Sigmoid colon (tissue), 7 donors: Measurements from ENCODE around the gene ARHGAP5. TPM values are rescaled to one million over a fixed set of nuclear protein-coding genes. Genes with fewer than 3 reads are reported as not detected.

Source experiments
- DNase-seq: peaks from one replicate; pipeline ENCODE4 v3.0.0-alpha.2; 2019
- H3K27ac ChIP-seq, 4 donors: fragments of 200-600 bp; sonication (generic); one replicate each; pipeline ENCODE4 v1.5.1; 2016 to 2019; ENCODE audit warnings: mild to moderate bottlenecking in 1 of 4
- H3K27me3 ChIP-seq, 3 donors: fragments of 200-600 bp; sonication (generic); one replicate each; pipeline ENCODE4 v1.5.1; 2019; ENCODE audit warnings: mild to moderate bottlenecking in 1 of 3
- H3K36me3 ChIP-seq, 4 donors: fragments of 200-600 bp; sonication (generic); one replicate each; pipeline ENCODE4 v1.5.1; 2016 to 2019
- H3K4me1 ChIP-seq, 4 donors: fragments of 200-600 bp; sonication (generic); one replicate each; pipeline ENCODE4 v1.5.1; 2017 to 2019
- H3K4me3 ChIP-seq, 4 donors: fragments of 200-600 bp; sonication (generic); one replicate each; pipeline ENCODE4 v1.5.1; 2017 to 2019; ENCODE audit warnings: mild to moderate bottlenecking in 2 of 4, moderate library complexity in 1 of 4
- H3K9me3 ChIP-seq, 4 donors: fragments of 200-600 bp in 3 of 4; sonication (generic) in 3 of 4; one replicate each; pipeline versions ENCODE4 v1.5.1 to v1.6.1; 2013 to 2019
- EP300 ChIP-seq, 4 donors: sonication (generic); formaldehyde crosslinking; IDR thresholded peaks; one replicate each; pipeline ENCODE4 v1.6.1; 2017; ENCODE audit warnings: antibody characterized with exemption in 4 of 4
- POLR2A ChIP-seq, 2 donors: fragments of 450-650 bp; IDR thresholded peaks; one replicate each; pipeline ENCODE4 v1.6.1; 2016; ENCODE audit warnings: antibody characterized with exemption in 2 of 2, mild to moderate bottlenecking in 2 of 2, moderate library complexity in 2 of 2
- POLR2AphosphoS5 ChIP-seq, 4 donors: sonication (generic); formaldehyde crosslinking; IDR thresholded peaks; one replicate each; pipeline ENCODE4 v1.6.1; 2017; ENCODE audit warnings: antibody characterized with exemption in 4 of 4
- WGBS, 2 donors: extraction: QIAGEN DNeasy Blood & Tissue Kit; methylation state at CpG; one replicate each; pipeline ENCODE4 v1.1.7; 2013; 5-methylcytosine and 5-hydroxymethylcytosine counted together
- intact Hi-C: fragments of 100-400 bp; cut with DNase I; formaldehyde crosslinking; loops from one replicate; pipeline ENCODE4 v1.15.1; 2023
- polyA plus RNA-seq, 3 donors: library from polyadenylated mRNA; stranded (reverse); fragments of 200-250 nt; gene quantifications; one replicate each; pipeline ENCODE4 v1.2.3, GENCODE V29; 2013
- total RNA-seq, 4 donors: library from RNA; depleted of rRNA; stranded (reverse); fragments of >200 nt; gene quantifications; one replicate each; pipeline ENCODE4 v1.1.0, GENCODE V29; 2016
- TF ChIP-seq, protein P1 (sequence below), 4 experiments: fragments of 450-650 bp in 3 of 4; fragments of 200-600 bp in 1 of 4; IDR thresholded peaks; one replicate each; pipeline ENCODE4 v1.5.1; 2016 to 2019; ENCODE audit warnings: antibody characterized with exemption in 4 of 4, mild to moderate bottlenecking in 3 of 4, moderate library complexity in 2 of 4
- donor health status: healthy with polysubstance abuse.
- donor health status: Bipolar disorder and iron deficiency.
- donor health status: healthy.

ARHGAP5 gene
- total and polyA plus RNA-seq, 7 donors = 14.9 to 173 (median 155) TPM

DNA sequence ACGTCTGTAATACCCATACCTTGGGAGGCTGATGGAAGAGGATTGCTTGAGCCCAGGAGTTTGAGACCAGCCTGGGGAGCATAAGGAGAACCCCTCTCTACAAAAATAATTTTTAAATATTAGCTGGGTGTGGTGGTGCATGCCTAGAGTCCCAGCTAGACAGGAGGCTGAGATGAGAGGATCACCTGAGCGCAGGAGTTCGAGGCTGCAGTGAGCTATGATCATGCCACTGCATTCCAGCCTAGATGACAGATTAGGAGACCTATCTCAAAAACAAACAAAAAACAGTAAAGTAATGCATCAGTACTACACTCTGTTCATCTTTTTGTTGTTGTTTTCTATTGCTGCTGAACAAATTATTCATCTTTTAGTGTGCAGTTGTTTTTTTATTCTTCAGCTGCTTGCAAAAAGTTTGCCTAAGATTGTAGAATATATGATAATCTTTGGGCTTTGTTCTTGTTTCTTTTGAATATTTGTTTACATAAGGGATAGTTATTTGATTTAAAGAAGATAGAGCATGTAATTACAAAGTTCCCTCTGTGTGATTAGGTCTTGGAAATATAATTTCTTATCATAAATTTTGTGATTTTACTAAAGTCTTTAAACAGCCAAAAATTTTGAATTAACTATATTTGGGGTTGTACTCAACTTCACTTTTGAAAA is 8.2 kb downstream of the ARHGAP5 start:
- DNase-seq = no peak
- 90 to 96% methylated on average over 3 of the region's 3 CpGs for WGBS, 2 donors
- H3K27me3 ChIP-seq = no peaks in the 10 kb centered on the region
- H3K4me1 ChIP-seq = peaks cover 0 to 83% (median 56%) of the 10 kb centered on the region in 4 donors
- no peaks in the 10 kb centered on the region for H3K36me3 ChIP-seq
- no peaks in the 10 kb centered on the region for H3K9me3 ChIP-seq
- intact Hi-C loops = no loop called here
- no peak overlapping the region for H3K27ac ChIP-seq
- H3K4me3 ChIP-seq = no peak overlapping the region
- TF ChIP-seq EP300 (IDR thresholded peaks at IDR 0.05) (no peak), POLR2AphosphoS5 (IDR thresholded peaks at IDR 0.05) (no peak), POLR2A (IDR thresholded peaks at IDR 0.05) (no peak)
- TF ChIP-seq, protein P1, sequence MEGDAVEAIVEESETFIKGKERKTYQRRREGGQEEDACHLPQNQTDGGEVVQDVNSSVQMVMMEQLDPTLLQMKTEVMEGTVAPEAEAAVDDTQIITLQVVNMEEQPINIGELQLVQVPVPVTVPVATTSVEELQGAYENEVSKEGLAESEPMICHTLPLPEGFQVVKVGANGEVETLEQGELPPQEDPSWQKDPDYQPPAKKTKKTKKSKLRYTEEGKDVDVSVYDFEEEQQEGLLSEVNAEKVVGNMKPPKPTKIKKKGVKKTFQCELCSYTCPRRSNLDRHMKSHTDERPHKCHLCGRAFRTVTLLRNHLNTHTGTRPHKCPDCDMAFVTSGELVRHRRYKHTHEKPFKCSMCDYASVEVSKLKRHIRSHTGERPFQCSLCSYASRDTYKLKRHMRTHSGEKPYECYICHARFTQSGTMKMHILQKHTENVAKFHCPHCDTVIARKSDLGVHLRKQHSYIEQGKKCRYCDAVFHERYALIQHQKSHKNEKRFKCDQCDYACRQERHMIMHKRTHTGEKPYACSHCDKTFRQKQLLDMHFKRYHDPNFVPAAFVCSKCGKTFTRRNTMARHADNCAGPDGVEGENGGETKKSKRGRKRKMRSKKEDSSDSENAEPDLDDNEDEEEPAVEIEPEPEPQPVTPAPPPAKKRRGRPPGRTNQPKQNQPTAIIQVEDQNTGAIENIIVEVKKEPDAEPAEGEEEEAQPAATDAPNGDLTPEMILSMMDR (IDR thresholded peaks at IDR 0.05) = no peak

DNA sequence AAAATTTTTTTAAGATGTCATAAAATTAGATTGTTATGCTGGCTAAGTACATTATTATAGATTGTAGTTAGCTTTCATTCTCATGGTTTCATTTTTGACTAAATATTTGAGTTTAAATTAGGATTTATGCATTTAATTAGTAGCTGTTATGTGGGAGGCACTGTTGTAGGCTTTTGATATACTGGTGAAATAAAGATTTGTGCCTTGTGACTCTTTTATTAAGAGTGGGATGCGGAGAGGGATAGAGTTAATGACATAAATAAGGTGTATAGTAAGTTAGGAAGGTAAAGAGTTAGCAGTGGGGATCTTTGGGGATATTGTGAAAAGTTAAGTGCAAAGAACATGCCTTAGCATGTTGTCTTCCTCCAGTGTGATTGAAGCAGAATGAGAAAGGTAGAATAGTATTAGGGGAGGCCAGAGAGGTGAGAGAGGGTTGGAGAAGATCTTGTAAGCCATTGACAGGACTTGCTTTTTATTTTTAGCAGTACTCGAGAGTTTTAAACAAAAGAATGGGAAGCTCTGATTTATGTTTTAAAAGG is 8.8 kb downstream of the ARHGAP5 start:
- Histone ChIP-seq H3K27ac (peak overlapping the region in 1 of 4 donors; percentile 41), H3K4me3 (no peak overlapping the region), H3K4me1 (peaks cover 0 to 79% (median 53%) of the 10 kb centered on the region in 4 donors), H3K27me3 (no peaks in the 10 kb centered on the region), H3K36me3 (peaks cover 0 to 4% (median 0%) of the 10 kb centered on the region in 4 donors), H3K9me3 (no peaks in the 10 kb centered on the region)
- intact Hi-C loops = no loop called here
- WGBS, 2 donors = 73 to 79% methylated on average over 2 of the region's 2 CpGs
- TF ChIP-seq POLR2A (IDR thresholded peaks at IDR 0.05) (no peak), EP300 (IDR thresholded peaks at IDR 0.05) (no peak), POLR2AphosphoS5 (IDR thresholded peaks at IDR 0.05) (no peak)
- TF ChIP-seq, protein P1 (IDR thresholded peaks at IDR 0.05) = no peak
- no peak for DNase-seq

DNA sequence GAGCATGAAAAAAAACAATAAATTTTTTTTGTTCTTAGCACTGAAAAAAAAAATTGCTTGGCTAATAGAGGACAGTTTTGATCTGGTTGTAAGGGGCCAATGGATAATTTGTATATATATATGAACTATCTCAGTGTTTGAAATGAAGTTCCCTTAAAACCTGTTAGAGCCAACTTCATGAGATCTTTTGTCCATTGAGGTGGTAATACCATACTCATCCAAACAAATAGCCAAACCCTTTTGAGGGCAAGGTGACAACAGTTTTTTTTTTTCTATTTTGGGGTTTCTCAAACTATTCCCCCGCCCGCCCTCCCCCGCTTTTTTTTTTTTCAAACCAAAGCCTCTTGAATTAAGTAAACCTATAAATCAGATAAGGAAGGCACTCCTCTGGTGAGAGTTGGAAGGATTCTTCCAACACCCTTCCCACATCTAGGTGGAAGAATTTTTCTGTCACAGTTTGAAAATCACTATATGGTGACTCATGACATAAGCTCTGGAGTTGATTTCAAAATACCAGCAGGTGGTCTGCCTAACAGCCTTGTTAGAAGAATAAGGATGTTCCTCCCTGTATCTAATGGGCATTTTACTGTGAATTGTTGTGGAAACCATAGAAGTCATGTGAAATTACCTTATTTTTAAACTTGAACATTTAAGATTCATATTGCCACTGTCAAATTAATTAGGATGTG is 10.2 kb downstream of the ARHGAP5 start:
- intact Hi-C loops = no loop called here
- TF ChIP-seq POLR2A (IDR thresholded peaks at IDR 0.05) = no peak
- no peak for TF ChIP-seq EP300 (IDR thresholded peaks at IDR 0.05)
- TF ChIP-seq POLR2AphosphoS5 (IDR thresholded peaks at IDR 0.05) = no peak
- TF ChIP-seq, protein P1 (IDR thresholded peaks at IDR 0.05) = no peak
- Histone ChIP-seq H3K4me3 (no peak overlapping the region), H3K27me3 (no peaks in the 10 kb centered on the region), H3K27ac (peak overlapping the region in 1 of 4 donors; percentile 24), H3K36me3 (peaks cover 0 to 18% (median 0%) of the 10 kb centered on the region in 4 donors), H3K9me3 (no peaks in the 10 kb centered on the region), H3K4me1 (peaks cover 0 to 71% (median 44%) of the 10 kb centered on the region in 4 donors)
- no peak for DNase-seq
- 75 to 90% methylated on average over 3 of the region's 3 CpGs for WGBS, 2 donors

DNA sequence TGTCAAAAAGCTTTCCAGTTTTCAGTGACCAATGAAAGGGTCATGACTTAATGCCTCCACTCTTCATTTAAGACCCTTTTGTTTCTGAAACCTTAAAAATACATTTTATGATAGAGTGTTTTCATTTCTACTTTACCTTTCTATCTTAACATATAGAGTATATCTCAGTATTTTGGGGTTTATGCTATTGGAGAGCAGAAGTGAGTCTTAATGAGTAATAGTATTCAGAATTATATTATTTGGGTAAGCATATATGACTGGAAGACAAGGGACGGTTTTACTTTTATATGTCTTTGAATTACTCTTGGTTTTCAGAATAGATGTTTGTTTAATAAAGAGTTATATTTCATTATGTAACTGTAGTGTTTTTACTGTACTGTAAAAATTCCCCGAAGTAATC is 10.8 kb downstream of the ARHGAP5 start:
- TF ChIP-seq POLR2A (IDR thresholded peaks at IDR 0.05) (no peak), EP300 (IDR thresholded peaks at IDR 0.05) (no peak)
- H3K36me3 ChIP-seq = peaks cover 0 to 24% (median 0%) of the 10 kb centered on the region in 4 donors
- no peaks in the 10 kb centered on the region for H3K27me3 ChIP-seq
- H3K4me1 ChIP-seq = peaks cover 0 to 65% (median 38%) of the 10 kb centered on the region in 4 donors
- DNase-seq = no peak
- peak overlapping the region in 1 of 4 donors; percentile 24 for H3K27ac ChIP-seq
- H3K4me3 ChIP-seq = no peak overlapping the region
- no peaks in the 10 kb centered on the region for H3K9me3 ChIP-seq
- 19 to 46% methylated on average over 2 of the region's 2 CpGs for WGBS, 2 donors
- intact Hi-C loops = no loop called here

DNA sequence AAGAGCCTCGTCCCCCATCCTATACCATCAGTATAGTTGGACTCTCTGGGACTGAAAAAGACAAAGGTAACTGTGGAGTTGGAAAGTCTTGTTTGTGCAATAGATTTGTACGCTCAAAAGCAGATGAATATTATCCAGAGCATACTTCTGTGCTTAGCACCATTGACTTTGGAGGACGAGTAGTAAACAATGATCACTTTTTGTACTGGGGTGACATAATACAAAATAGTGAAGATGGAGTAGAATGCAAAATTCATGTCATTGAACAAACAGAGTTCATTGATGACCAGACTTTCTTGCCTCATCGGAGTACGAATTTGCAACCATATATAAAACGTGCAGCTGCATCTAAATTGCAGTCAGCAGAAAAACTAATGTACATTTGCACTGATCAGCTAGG is 13.6 kb downstream of the ARHGAP5 start:
- WGBS, 2 donors = 94% methylated on average over 6 of the region's 6 CpGs
- Histone ChIP-seq H3K27ac (no peak overlapping the region), H3K36me3 (peaks cover 0 to 44% (median 0%) of the 10 kb centered on the region in 4 donors), H3K4me3 (no peak overlapping the region), H3K9me3 (no peaks in the 10 kb centered on the region), H3K27me3 (no peaks in the 10 kb centered on the region), H3K4me1 (peaks cover 0 to 40% (median 29%) of the 10 kb centered on the region in 4 donors)
- no peak for DNase-seq
- intact Hi-C loops = no loop called here
- no peak for TF ChIP-seq EP300 (IDR thresholded peaks at IDR 0.05)
- TF ChIP-seq, protein P1 (IDR thresholded peaks at IDR 0.05) = no peak
- no peak for TF ChIP-seq POLR2AphosphoS5 (IDR thresholded peaks at IDR 0.05)
- TF ChIP-seq POLR2A (IDR thresholded peaks at IDR 0.05) = no peak
